Activated naive CD4-positive, alpha-beta T cell treated with anti-CD3 and anti-CD28 coated beads, Interleukin-2, amount 50 U/mL, for 72 hours (primary cell): ENCODE data around the gene LYPLA2. TPM values are rescaled to one million over a fixed set of nuclear protein-coding genes. Genes with fewer than 3 reads are reported as not detected.
"Not testable (repeated sequence)": the region's sequence is repeated elsewhere in the genome, so short reads cannot be mapped to it uniquely, and the experiment has no call there.

Experiments
- ATAC-seq, 2 donors: fragments of 150-1000 bp; cut with Tn5 transposase; 2 replicates each; pipeline ENCODE4 v1.10.0; 2021; ENCODE audit warnings: mild to moderate bottlenecking in 2 of 2, moderate library complexity in 2 of 2
- DNase-seq, 2 donors: peaks; one replicate each; pipeline ENCODE4 v3.0.0; 2021 to 2022; ENCODE audit warnings: low spot score in 2 of 2
- H3K27ac Mint-ChIP-seq, 2 donors: one replicate each; pipeline ENCODE4 v1.8.0; 2022; ENCODE audit warnings: mild to moderate bottlenecking in 2 of 2, mixed read lengths in 2 of 2
- H3K36me3 Mint-ChIP-seq, 2 donors: one replicate each; pipeline ENCODE4 v1.8.0; 2022; ENCODE audit warnings: mixed read lengths in 2 of 2
- H3K9me3 Mint-ChIP-seq, 2 donors: one replicate each; pipeline ENCODE4 v1.8.0; 2022; ENCODE audit warnings: mixed read lengths in 2 of 2
- total RNA-seq, 2 donors: library from RNA; stranded (reverse); gene quantifications; one replicate each; pipeline ENCODE4 v1.2.3, GENCODE V29; 2022

Gene LYPLA2
- total RNA-seq, 2 donors from 2014 or later = 73.6 to 78.1 TPM

- H3K9me3 Mint-ChIP-seq = no peaks in the 10 kb centered on the region
- peak overlapping the region; percentile 8 to 12 for H3K27ac Mint-ChIP-seq
- no peaks in the 10 kb centered on the region for H3K36me3 Mint-ChIP-seq
- no peak for ATAC-seq
- DNase-seq = no peak
Observed at GRCh38 chr1:23807453-23807852, 16.5 kb downstream of the LYPLA2 start.

GRCh38 chr1:23809751-23810171, 18.8 kb downstream of the LYPLA2 start:
- Mint-ChIP-seq H3K36me3 (no peaks in the 10 kb centered on the region), H3K9me3 (no peaks in the 10 kb centered on the region), H3K27ac (no peak overlapping the region)
- ATAC-seq (peak; percentile 86 to 92), DNase-seq (peak in 1 of 2 donors; percentile 82)

- DNase-seq (peak in 1 of 2 donors; percentile 69), ATAC-seq (peak; percentile 68 to 70)
- peak overlapping the region; percentile 19 to 56 for H3K27ac Mint-ChIP-seq
- no peaks in the 10 kb centered on the region for H3K9me3 Mint-ChIP-seq
- no peaks in the 10 kb centered on the region for H3K36me3 Mint-ChIP-seq
Observed at GRCh38 chr1:23810818-23811540, 20.0 kb downstream of the LYPLA2 start.

- no peaks in the 10 kb centered on the region for H3K9me3 Mint-ChIP-seq
- no peak overlapping the region for H3K27ac Mint-ChIP-seq
- ATAC-seq (no peak), DNase-seq (no peak)
- no peaks in the 10 kb centered on the region for H3K36me3 Mint-ChIP-seq
Observed at GRCh38 chr1:23814016-23814415, 23.1 kb downstream of the LYPLA2 start.

GRCh38 chr1:23816361-23816760, 25.4 kb downstream of the LYPLA2 start:
- Mint-ChIP-seq H3K27ac (no peak overlapping the region), H3K9me3 (no peaks in the 10 kb centered on the region), H3K36me3 (no peaks in the 10 kb centered on the region)
- ATAC-seq (no peak), DNase-seq (peak in 1 of 2 donors; percentile 33)

GRCh38 chr1:23816906-23817305, 26.0 kb downstream of the LYPLA2 start:
- H3K9me3 Mint-ChIP-seq = no peaks in the 10 kb centered on the region

GRCh38 chr1:23817633-23818032, 26.7 kb downstream of the LYPLA2 start:
- Mint-ChIP-seq H3K36me3 (no peaks in the 10 kb centered on the region), H3K9me3 (no peaks in the 10 kb centered on the region), H3K27ac (peak overlapping the region in 1 of 2 donors; percentile 16)
- peak in 1 of 2 donors; percentile 7 for DNase-seq
- ATAC-seq = peak in 1 of 2 donors; percentile 37

More at GRCh38 chr1:23816906-23817305, 26.0 kb downstream of the LYPLA2 start:
- ATAC-seq (no peak), DNase-seq (peak in 1 of 2 donors; percentile 20)
- Mint-ChIP-seq H3K36me3 (no peaks in the 10 kb centered on the region), H3K27ac (no peak overlapping the region)

- DNase-seq (no peak), ATAC-seq (no peak)
- Mint-ChIP-seq H3K27ac (peak overlapping the region; percentile 84 to 98), H3K9me3 (no peaks in the 10 kb centered on the region), H3K36me3 (peaks cover 7 to 8% of the 10 kb centered on the region in 2 donors)
Observed at GRCh38 chr1:23823767-23824166, 32.8 kb downstream of the LYPLA2 start.

GRCh38 chr1:23824711-23825075, 33.7 kb downstream of the LYPLA2 start:
- no peak for DNase-seq
- Mint-ChIP-seq H3K27ac (peak overlapping the region; percentile 96 to 98), H3K9me3 (no peaks in the 10 kb centered on the region), H3K36me3 (peaks cover 7 to 8% of the 10 kb centered on the region in 2 donors)
- no peak for ATAC-seq

- Mint-ChIP-seq H3K27ac (peak within 1 kb of the TSS; percentile 96 to 98), H3K9me3 (no peaks in the 10 kb centered on the region), H3K36me3 (peaks cover 7 to 8% of the 10 kb centered on the region in 2 donors)
- DNase-seq = peak; percentile 82 to 84
- peak; percentile 96 to 97 for ATAC-seq
Observed at GRCh38 chr1:23825076-23825761, 34.3 kb downstream of the LYPLA2 start, which contains the start of gene HMGCL. TSS of gene HMGCL (minus strand) at chr1:23825429. CDS start at chr1:23825415, 14 bp downstream.

- H3K9me3 Mint-ChIP-seq = no peaks in the 10 kb centered on the region
- peak; percentile 33 to 57 for ATAC-seq
- H3K36me3 Mint-ChIP-seq = peaks cover 7 to 8% of the 10 kb centered on the region in 2 donors
- peak overlapping the region; percentile 96 to 98 for H3K27ac Mint-ChIP-seq
- no peak for DNase-seq
Observed at GRCh38 chr1:23825762-23826522, 35.0 kb downstream of the LYPLA2 start.

GRCh38 chr1:23826590-23826989, 35.6 kb downstream of the LYPLA2 start:
- ATAC-seq, H3K36me3 Mint-ChIP-seq, DNase-seq, H3K9me3 Mint-ChIP-seq, H3K27ac Mint-ChIP-seq: not testable (repeated sequence)

GRCh38 chr1:23827717-23828116, 36.8 kb downstream of the LYPLA2 start:
- Mint-ChIP-seq H3K36me3 (peaks cover 7 to 8% of the 10 kb centered on the region in 2 donors), H3K27ac (no peak overlapping the region), H3K9me3 (no peaks in the 10 kb centered on the region)
- ATAC-seq (no peak), DNase-seq (no peak)

- ATAC-seq, H3K36me3 Mint-ChIP-seq: not testable (repeated sequence)
Observed at GRCh38 chr1:23834156-23834555, 43.2 kb downstream of the LYPLA2 start.

GRCh38 chr1:23836037-23836436, 45.1 kb downstream of the LYPLA2 start:
- no peaks in the 10 kb centered on the region for H3K36me3 Mint-ChIP-seq
- H3K27ac Mint-ChIP-seq = no peak overlapping the region
- DNase-seq (no peak), ATAC-seq (no peak)
- H3K9me3 Mint-ChIP-seq = no peaks in the 10 kb centered on the region

More at GRCh38 chr1:23834156-23834555, 43.2 kb downstream of the LYPLA2 start:
- not testable (repeated sequence) for H3K9me3 Mint-ChIP-seq, H3K27ac Mint-ChIP-seq, DNase-seq

- Mint-ChIP-seq H3K9me3 (no peaks in the 10 kb centered on the region), H3K27ac (peak overlapping the region in 1 of 2 donors; percentile 48), H3K36me3 (no peaks in the 10 kb centered on the region)
- DNase-seq = no peak
- peak in 1 of 2 donors; percentile 19 for ATAC-seq
Observed at GRCh38 chr1:23837908-23838307, 47.0 kb downstream of the LYPLA2 start.
